Uterus (tissue), 2 donors: ENCODE measurements around the gene KRT7.

Source experiments
- CTCF ChIP-seq, 4 experiments: fragments of 200-600 bp in 2 of 4; fragments of 450-650 bp in 2 of 4; sonication (generic) in 2 of 4; IDR thresholded peaks; one replicate each; pipeline ENCODE4 v1.5.1; 2016 to 2019; ENCODE audit warnings: antibody characterized with exemption in 4 of 4, mild to moderate bottlenecking in 2 of 4, moderate library complexity in 1 of 4
- POLR2A ChIP-seq, 2 donors: fragments of 450-650 bp; IDR thresholded peaks; one replicate each; pipeline ENCODE4 v1.6.1; 2016; ENCODE audit warnings: antibody characterized with exemption in 2 of 2, mild to moderate bottlenecking in 1 of 2, moderate library complexity in 1 of 2

- no peak for TF ChIP-seq CTCF (IDR thresholded peaks at IDR 0.05)
- TF ChIP-seq POLR2A (IDR thresholded peaks at IDR 0.05): no peak
Measured at GRCh38 chr12:52227606-52228166, 5.4 kb upstream of the KRT7 start.
